HepG2 (cell line): Measurements from ENCODE around the gene SPON1. TPM values are rescaled to one million over a fixed set of nuclear protein-coding genes. Genes with fewer than 3 reads are reported as not detected.
"Not testable (repeated sequence)": the region's sequence is repeated elsewhere in the genome, so short reads cannot be mapped to it uniquely, and the experiment has no call there.

ENCODE experiments used
- ATAC-seq: fragments of 200-7000 bp; cut with Tn5 transposase; 3 replicates; pipeline ENCODE4 v1.9.1; 2020; ENCODE audit warnings: mild to moderate bottlenecking, moderate library complexity
- BruUV-seq: library from RNA; stranded (reverse); fragments of 400-500 nt; replicated peaks from 2 replicates; lab custom pipeline; 2021; lab: Mats Ljungman, UMichigan
- CTCF ChIA-PET: fragments of 300-600 bp; formaldehyde crosslinking; extraction: SDS; loops from one replicate; lab custom pipeline; 2021; ENCODE audit warnings: low total read pairs, inconsistent platforms, low intra/inter-chr PET ratio; lab: Yijun Ruan, JAX
- POLR2A ChIA-PET: fragments of 350-600 bp; sonication (Branson Sonifier 250); formaldehyde crosslinking; loops from one replicate; lab custom pipeline; 2020; ENCODE audit warnings: antibody characterized with exemption, inconsistent platforms; lab: Yijun Ruan, JAX
- DNase-seq: peaks from one replicate; pipeline ENCODE4 v3.0.0-alpha.2; 2015; ENCODE audit warnings: low spot score
- FAIRE-seq: peaks from 3 replicates; lab custom pipeline; 2011; peaks lifted over from hg19 to GRCh38; lab: Jason Lieb, UNC
- H2AFZ ChIP-seq: one replicate; pipeline ENCODE4 v1.6.1; 2011; ENCODE audit warnings: low read length, inconsistent platforms
- H3K27ac ChIP-seq: fragments of 300-600 bp; 3 replicates; pipeline ENCODE4 v1.8.0; 2011; ENCODE audit warnings: mixed run types, mild to moderate bottlenecking, mixed read lengths, low read length, inconsistent platforms; ENCODE audit not compliant: insufficient read depth; ENCODE audit errors: extremely low read length
- H3K27me3 ChIP-seq, 2 experiments: fragments of 200-600 bp in 1 of 2; 2 replicates in 1 of 2; 3 replicates in 1 of 2; pipeline versions ENCODE4 v1.6.0 to v1.8.0; 2011; ENCODE audit warnings: low read length in 2 of 2, mild to moderate bottlenecking in 2 of 2, moderate library complexity in 2 of 2, inconsistent platforms in 1 of 2; ENCODE audit not compliant: insufficient read depth in 2 of 2, control insufficient read depth in 1 of 2
- H3K36me3 ChIP-seq, 2 experiments: fragments of 200-600 bp in 1 of 2; replicated peaks in 1 of 2; 2 replicates in 1 of 2; 3 replicates in 1 of 2; pipeline versions ENCODE4 v1.5.1 to v1.8.0; 2011; ENCODE audit warnings: low read length in 2 of 2, inconsistent platforms in 1 of 2; ENCODE audit not compliant: insufficient read depth in 2 of 2, control insufficient read depth in 1 of 2
- H3K4me1 ChIP-seq: 2 replicates; pipeline ENCODE4 v1.5.1; 2012; ENCODE audit warnings: low read length, inconsistent platforms; ENCODE audit not compliant: insufficient read depth
- H3K4me2 ChIP-seq: 2 replicates; pipeline ENCODE4 v1.6.0; 2011; ENCODE audit warnings: low read depth, low read length, inconsistent platforms
- H3K4me3 ChIP-seq, 3 experiments: fragments of 200-600 bp in 1 of 3; sonication (generic), shearing (Covaris generic) in 1 of 3; replicated peaks in 1 of 3; 2 replicates each; pipeline ENCODE4 v1.5.1; 2011 to 2016; ENCODE audit warnings: low read length in 3 of 3, inconsistent platforms in 2 of 3, low read depth in 2 of 3, mild to moderate bottlenecking in 2 of 3, control low read depth in 1 of 3, mixed read lengths in 1 of 3; ENCODE audit not compliant: insufficient read depth in 1 of 3
- H3K79me2 ChIP-seq: one replicate; pipeline ENCODE4 v1.6.1; 2011; ENCODE audit warnings: low read length, inconsistent platforms; ENCODE audit not compliant: insufficient read depth
- H3K9ac ChIP-seq: 2 replicates; pipeline ENCODE4 v1.6.0; 2011; ENCODE audit warnings: mild to moderate bottlenecking, low read depth, low read length, inconsistent platforms; ENCODE audit not compliant: insufficient read depth
- H3K9me3 ChIP-seq: 2 replicates; pipeline ENCODE4 v1.5.1; 2012; ENCODE audit warnings: mild to moderate bottlenecking, low read length
- H4K20me1 ChIP-seq: 2 replicates; pipeline ENCODE4 v1.6.0; 2011; ENCODE audit warnings: inconsistent platforms, mild to moderate bottlenecking, low read length, moderate library complexity; ENCODE audit not compliant: insufficient read depth
- WGBS: methylation state at CpG from one replicate; pipeline ENCODE4 v1.1.6; 2017; ENCODE audit warnings: low lambda C conversion rate; 5-methylcytosine and 5-hydroxymethylcytosine counted together
- in situ Hi-C: cut with HindIII; loops from 2 replicates; pipeline ENCODE4 v1.10.0; 2017; ENCODE audit warnings: low pct_unique_long_range_greater_than_20kb; ENCODE audit not compliant: extremely low pct_ligation_motif_present
- intact Hi-C: fragments of 100-400 bp; cut with micrococcal nuclease; formaldehyde crosslinking; loops from one replicate; pipeline ENCODE4 v1.10.0; 2022; ENCODE audit not compliant: unreplicated experiment
- polyA plus RNA-seq, 8 experiments: library from polyadenylated mRNA; depleted of rRNA in 3 of 8; stranded (reverse) in 7 of 8; unstranded in 1 of 8; fragments of >200 nt; fragmentation: Illumina TruSeq in 4 of 8; extraction: Trizol in 4 of 8; gene quantifications; 2 replicates each; pipeline versions ENCODE4 v1.2.1 to v1.2.3, GENCODE V29; 2011 to 2016; ENCODE audit warnings: low read depth in 4 of 8, missing spikeins in 1 of 8, mixed read lengths in 1 of 8; ENCODE audit not compliant: insufficient read depth in 1 of 8
- total RNA-seq, 5 experiments: library from RNA; depleted of rRNA; stranded (reverse); fragments of >200 nt; fragmentation: Illumina TruSeq; extraction: Trizol; gene quantifications; 2 replicates each; pipeline ENCODE4 v1.2.3, GENCODE V29; 2016; ENCODE audit warnings: low read depth in 1 of 5

Gene SPON1
- total and polyA plus RNA-seq, 2 of the 13 experiments (the other 11 are each of a cell fraction or from before 2014, with no cell fraction given), result not detected

GRCh38 chr11:13986695-13987094 lies 24.2 kb downstream of the SPON1 start:
- H3K79me2 ChIP-seq, POLR2A ChIA-PET, H3K27ac ChIP-seq, H3K27me3 ChIP-seq, H3K36me3 ChIP-seq, H3K4me2 ChIP-seq, ATAC-seq, H3K4me3 ChIP-seq, BruUV-seq, H3K4me1 ChIP-seq, DNase-seq, intact Hi-C loops, H3K9ac ChIP-seq, H2AFZ ChIP-seq, CTCF ChIA-PET, H3K9me3 ChIP-seq, FAIRE-seq, H4K20me1 ChIP-seq, in situ Hi-C loops: not testable (repeated sequence)
- 20% methylated on average over 5 of the region's 5 CpGs for WGBS

GRCh38 chr11:13992158-13992856 lies 29.8 kb downstream of the SPON1 start:
- H3K4me2 ChIP-seq, H3K9me3 ChIP-seq, BruUV-seq, DNase-seq, FAIRE-seq, H4K20me1 ChIP-seq, CTCF ChIA-PET, H3K79me2 ChIP-seq, H2AFZ ChIP-seq, H3K4me1 ChIP-seq, H3K9ac ChIP-seq, H3K4me3 ChIP-seq, H3K27me3 ChIP-seq, ATAC-seq, H3K27ac ChIP-seq, in situ Hi-C loops, H3K36me3 ChIP-seq, POLR2A ChIA-PET: not testable (repeated sequence)
- intact Hi-C loops, result loop anchor here (5.0 kb wide), 1 partner anchor 220 kb away; no protein-coding TSS in a partner anchor
- WGBS, result no CpG with 5 or more reads among the region's 15 CpGs
